ENCODE results near the gene OR52E6.

DNA sequence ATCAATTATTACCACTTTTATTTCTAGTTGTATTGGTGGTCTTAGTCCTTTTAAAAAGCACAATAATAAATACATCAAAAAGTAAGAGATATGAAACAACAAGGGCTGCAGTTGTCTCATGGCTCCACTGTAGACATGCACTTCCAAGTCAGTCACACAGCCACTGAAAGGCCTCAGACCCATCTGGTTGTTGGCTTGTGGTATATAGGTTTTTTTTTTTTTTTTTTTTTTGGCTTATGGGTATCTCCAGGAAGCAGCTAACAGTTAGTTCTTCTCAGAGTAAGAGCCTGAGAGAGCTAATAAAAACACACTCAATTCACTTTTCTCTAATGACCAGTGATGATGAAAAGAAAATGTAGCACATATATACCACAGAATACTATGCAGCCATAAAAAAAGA lies 6.0 kb upstream of the OR52E6 start:
- TF ChIP-seq, protein P1, sequence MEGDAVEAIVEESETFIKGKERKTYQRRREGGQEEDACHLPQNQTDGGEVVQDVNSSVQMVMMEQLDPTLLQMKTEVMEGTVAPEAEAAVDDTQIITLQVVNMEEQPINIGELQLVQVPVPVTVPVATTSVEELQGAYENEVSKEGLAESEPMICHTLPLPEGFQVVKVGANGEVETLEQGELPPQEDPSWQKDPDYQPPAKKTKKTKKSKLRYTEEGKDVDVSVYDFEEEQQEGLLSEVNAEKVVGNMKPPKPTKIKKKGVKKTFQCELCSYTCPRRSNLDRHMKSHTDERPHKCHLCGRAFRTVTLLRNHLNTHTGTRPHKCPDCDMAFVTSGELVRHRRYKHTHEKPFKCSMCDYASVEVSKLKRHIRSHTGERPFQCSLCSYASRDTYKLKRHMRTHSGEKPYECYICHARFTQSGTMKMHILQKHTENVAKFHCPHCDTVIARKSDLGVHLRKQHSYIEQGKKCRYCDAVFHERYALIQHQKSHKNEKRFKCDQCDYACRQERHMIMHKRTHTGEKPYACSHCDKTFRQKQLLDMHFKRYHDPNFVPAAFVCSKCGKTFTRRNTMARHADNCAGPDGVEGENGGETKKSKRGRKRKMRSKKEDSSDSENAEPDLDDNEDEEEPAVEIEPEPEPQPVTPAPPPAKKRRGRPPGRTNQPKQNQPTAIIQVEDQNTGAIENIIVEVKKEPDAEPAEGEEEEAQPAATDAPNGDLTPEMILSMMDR (IDR thresholded peaks at IDR 0.05; ENCODE audit: low read depth, low read length): no peak
- TF ChIP-seq, protein P2, sequence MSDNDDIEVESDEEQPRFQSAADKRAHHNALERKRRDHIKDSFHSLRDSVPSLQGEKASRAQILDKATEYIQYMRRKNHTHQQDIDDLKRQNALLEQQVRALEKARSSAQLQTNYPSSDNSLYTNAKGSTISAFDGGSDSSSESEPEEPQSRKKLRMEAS (IDR thresholded peaks at IDR 0.05; ENCODE audit: low read depth, low read length): no peak
- TF ChIP-seq POLR2A (IDR thresholded peaks at IDR 0.05; ENCODE audit: extremely low read depth, insufficient read length): no peak

All from NB4 (cell line).